Left lung (tissue), 10 donors: ENCODE results near the gene DCLK2. TPM values are rescaled to one million over a fixed set of nuclear protein-coding genes. Genes with fewer than 3 reads are reported as not detected.

Source experiments
- ATAC-seq: fragments of 200-7000 bp; cut with Tn5 transposase; one replicate; pipeline ENCODE4 v1.9.1; 2020; ENCODE audit warnings: moderate library complexity
- DNase-seq, 4 donors: peaks; one replicate each; pipeline ENCODE4 v3.0.0-alpha.2; 2013 to 2020
- H3K27ac ChIP-seq, 2 donors: fragments of 200-600 bp; sonication (generic) in 1 of 2; one replicate each; pipeline versions ENCODE4 v1.5.0 to v1.8.0; 2020 to 2021
- H3K27me3 ChIP-seq, 2 donors: fragments of 200-600 bp; sonication (generic) in 1 of 2; one replicate each; pipeline versions ENCODE4 v1.5.0 to v1.8.0; 2020 to 2021
- H3K36me3 ChIP-seq, 2 donors: fragments of 200-600 bp; sonication (generic) in 1 of 2; one replicate each; pipeline versions ENCODE4 v1.5.0 to v1.8.0; 2020 to 2021
- H3K4me1 ChIP-seq, 2 donors: fragments of 200-600 bp; one replicate each; pipeline ENCODE4 v1.8.0; 2021
- H3K4me3 ChIP-seq, 2 donors: fragments of 200-600 bp; sonication (generic) in 1 of 2; one replicate each; pipeline versions ENCODE4 v1.5.0 to v1.8.0; 2020 to 2021; ENCODE audit warnings: mild to moderate bottlenecking in 1 of 2
- H3K9me3 ChIP-seq, 2 donors: fragments of 200-600 bp; sonication (generic) in 1 of 2; one replicate each; pipeline versions ENCODE4 v1.5.0 to v1.8.0; 2020 to 2021
- CTCF ChIP-seq, 2 donors: fragments of 200-600 bp; sonication (generic) in 1 of 2; IDR thresholded peaks; one replicate each; pipeline versions ENCODE4 v1.5.0 to v1.8.0; 2021; ENCODE audit warnings: antibody characterized with exemption in 2 of 2
- intact Hi-C, 2 donors: fragments of 100-400 bp; cut with DNase I; formaldehyde crosslinking; loops; one replicate each; pipeline versions ENCODE4 v1.11.2 to v1.14.2; 2022
- polyA plus RNA-seq, 6 donors: library from polyadenylated mRNA; unstranded; fragments of 120-200 nt; gene quantifications; one replicate each; pipeline ENCODE4 v1.2.1, GENCODE V29; 2013; ENCODE audit not compliant: insufficient read length in 6 of 6
- total RNA-seq, 2 donors: library from RNA; stranded (reverse); fragmentation: NEBNext Ultra II Directional; extraction: Animal tissue kit (Norgen Biotek cat#: 25700); gene quantifications; one replicate each; pipeline ENCODE4 v1.2.1, GENCODE V29; 2021
- donor health status: DM: no; HTN: yes; CAD: no.
- donor health status: DM: no; HTN: no; CAD: no.

The DCLK2 gene
- total and polyA plus RNA-seq, 8 donors = 2.6 to 12.9 (median 11.5) TPM

GRCh38 chr4:150114641-150115040 is 36.4 kb downstream of the DCLK2 start:
- ATAC-seq = no peak
- no peak for DNase-seq
- no peak overlapping the region for H3K27ac ChIP-seq
- peaks cover 0 to 8% of the 10 kb centered on the region in 2 donors for H3K9me3 ChIP-seq
- no peak overlapping the region for H3K4me3 ChIP-seq
- no peak for TF ChIP-seq CTCF (IDR thresholded peaks at IDR 0.05)
- intact Hi-C loops = no loop called here
- H3K4me1 ChIP-seq = no peaks in the 10 kb centered on the region
- no peaks in the 10 kb centered on the region for H3K27me3 ChIP-seq
- no peaks in the 10 kb centered on the region for H3K36me3 ChIP-seq

- intact Hi-C loops = no loop called here
- no peak for ATAC-seq
- H3K27me3 ChIP-seq = no peaks in the 10 kb centered on the region
Observed at GRCh38 chr4:150115851-150116250, 37.6 kb downstream of the DCLK2 start.

GRCh38 chr4:150116506-150116905 is 38.3 kb downstream of the DCLK2 start:
- ATAC-seq = no peak
- no peak overlapping the region for H3K27ac ChIP-seq

More at GRCh38 chr4:150115851-150116250, 37.6 kb downstream of the DCLK2 start:
- Histone ChIP-seq H3K36me3 (no peaks in the 10 kb centered on the region), H3K4me1 (no peaks in the 10 kb centered on the region), H3K27ac (no peak overlapping the region), H3K4me3 (no peak overlapping the region), H3K9me3 (peaks cover 0 to 9% of the 10 kb centered on the region in 2 donors)
- TF ChIP-seq CTCF (IDR thresholded peaks at IDR 0.05) = no peak
- DNase-seq = no peak

GRCh38 chr4:150117094-150117493 is 38.8 kb downstream of the DCLK2 start:
- H3K36me3 ChIP-seq = no peaks in the 10 kb centered on the region
- H3K9me3 ChIP-seq = peaks cover 0 to 18% of the 10 kb centered on the region in 2 donors
- no peak for TF ChIP-seq CTCF (IDR thresholded peaks at IDR 0.05)
- no peak overlapping the region for H3K27ac ChIP-seq
- intact Hi-C loops = no loop called here
- H3K27me3 ChIP-seq = no peaks in the 10 kb centered on the region
- ATAC-seq = no peak
- DNase-seq = no peak
- H3K4me1 ChIP-seq = no peaks in the 10 kb centered on the region
- no peak overlapping the region for H3K4me3 ChIP-seq

More at GRCh38 chr4:150116506-150116905, 38.3 kb downstream of the DCLK2 start:
- Histone ChIP-seq H3K4me1 (no peaks in the 10 kb centered on the region), H3K9me3 (peaks cover 0 to 14% of the 10 kb centered on the region in 2 donors), H3K4me3 (no peak overlapping the region), H3K27me3 (no peaks in the 10 kb centered on the region), H3K36me3 (no peaks in the 10 kb centered on the region)
- TF ChIP-seq CTCF (IDR thresholded peaks at IDR 0.05) = no peak
- DNase-seq = no peak
- intact Hi-C loops = no loop called here

GRCh38 chr4:150117629-150118028 is 39.4 kb downstream of the DCLK2 start:
- Histone ChIP-seq H3K9me3 (peaks cover 0 to 17% of the 10 kb centered on the region in 2 donors), H3K36me3 (no peaks in the 10 kb centered on the region), H3K27ac (no peak overlapping the region), H3K27me3 (no peaks in the 10 kb centered on the region), H3K4me1 (no peaks in the 10 kb centered on the region), H3K4me3 (no peak overlapping the region)
- intact Hi-C loops = no loop called here
- no peak for ATAC-seq
- no peak for DNase-seq
- no peak for TF ChIP-seq CTCF (IDR thresholded peaks at IDR 0.05)
